Liver (tissue), 9 donors: Measurements from ENCODE around the gene SLC12A3. TPM values are rescaled to one million over a fixed set of nuclear protein-coding genes. Genes with fewer than 3 reads are reported as not detected.

Experiments
- DNase-seq: peaks from one replicate; pipeline ENCODE4 v3.0.0-alpha.2; 2017; ENCODE audit warnings: low spot score
- H3K27ac ChIP-seq, 2 donors: one replicate each; pipeline ENCODE4 v1.7.0; 2013; ENCODE audit warnings: inconsistent platforms in 2 of 2, low read length in 2 of 2, control low read depth in 1 of 2, low read depth in 1 of 2, mild to moderate bottlenecking in 1 of 2
- H3K27me3 ChIP-seq, 4 donors: one replicate each; pipeline versions ENCODE4 v1.6.1 to v1.7.0; 2013; ENCODE audit warnings: low read length in 3 of 4, inconsistent platforms in 1 of 4, mild to moderate bottlenecking in 1 of 4, moderate library complexity in 1 of 4; ENCODE audit not compliant: control insufficient read depth in 4 of 4, insufficient read depth in 4 of 4
- H3K36me3 ChIP-seq, 4 donors: one replicate each; pipeline versions ENCODE4 v1.6.1 to v1.7.0; 2013; ENCODE audit warnings: low read length in 3 of 4, mild to moderate bottlenecking in 3 of 4, low read depth in 1 of 4, moderate library complexity in 1 of 4; ENCODE audit not compliant: control insufficient read depth in 4 of 4, insufficient read depth in 3 of 4
- H3K4me1 ChIP-seq, 4 donors: one replicate each; pipeline versions ENCODE4 v1.6.1 to v1.7.0; 2013; ENCODE audit warnings: low read length in 3 of 4, mild to moderate bottlenecking in 3 of 4, moderate library complexity in 1 of 4; ENCODE audit not compliant: control insufficient read depth in 4 of 4, insufficient read depth in 4 of 4
- H3K4me3 ChIP-seq, 3 donors: one replicate each; pipeline versions ENCODE4 v1.6.1 to v1.7.0; 2013; ENCODE audit warnings: low read length in 3 of 3, control low read depth in 1 of 3, low read depth in 1 of 3, mild to moderate bottlenecking in 1 of 3
- H3K9ac ChIP-seq, 2 donors: one replicate each; pipeline ENCODE4 v1.7.0; 2013; ENCODE audit warnings: low read length in 2 of 2, mild to moderate bottlenecking in 2 of 2, moderate library complexity in 2 of 2, control low read depth in 1 of 2, low read depth in 1 of 2
- H3K9me3 ChIP-seq, 4 donors: one replicate each; pipeline versions ENCODE4 v1.6.1 to v1.7.0; 2013; ENCODE audit warnings: low read length in 3 of 4; ENCODE audit not compliant: control insufficient read depth in 4 of 4
- FOXA1 ChIP-seq: IDR thresholded peaks from 2 replicates; pipeline ENCODE4 v1.6.1; 2016; ENCODE audit warnings: antibody characterized with exemption
- FOXA2 ChIP-seq: IDR thresholded peaks from 2 replicates; pipeline ENCODE4 v1.6.1; 2016; ENCODE audit warnings: antibody characterized with exemption
- GABPA ChIP-seq, 2 donors: IDR thresholded peaks in 1 of 2; conservative IDR thresholded peaks in 1 of 2; 2 replicates each; pipeline ENCODE4 v1.6.1; 2016; ENCODE audit warnings: antibody characterized with exemption in 2 of 2, mild to moderate bottlenecking in 1 of 2, moderate library complexity in 1 of 2
- MAX ChIP-seq: IDR thresholded peaks from 2 replicates; pipeline ENCODE4 v1.6.1; 2016; ENCODE audit warnings: antibody characterized with exemption
- SP1 ChIP-seq: IDR thresholded peaks from 2 replicates; pipeline ENCODE4 v1.6.1; 2018; ENCODE audit warnings: antibody characterized with exemption, mild to moderate bottlenecking
- TAF1 ChIP-seq: conservative IDR thresholded peaks from 2 replicates; pipeline ENCODE4 v1.6.1; 2016; ENCODE audit warnings: antibody characterized with exemption, mild to moderate bottlenecking
- WGBS: extraction: QIAGEN DNeasy Blood & Tissue Kit; methylation state at CpG from one replicate; pipeline ENCODE4 v1.1.7; 2013; 5-methylcytosine and 5-hydroxymethylcytosine counted together
- polyA plus RNA-seq, 2 donors: library from polyadenylated mRNA; stranded (reverse) in 1 of 2; unstranded in 1 of 2; fragments of 200-250 nt in 1 of 2; fragments of >200 nt in 1 of 2; fragmentation: Nextera tagmentation in 1 of 2; extraction: Ambion mirVana in 1 of 2; gene quantifications; one replicate each; pipeline versions ENCODE4 v1.2.1 to v1.2.3, GENCODE V29; 2013 to 2015
- total RNA-seq, 2 donors: library from RNA; depleted of rRNA; stranded (reverse); fragments of >200 nt; gene quantifications; one replicate each; pipeline ENCODE4 v1.2.3, GENCODE V29; 2014
- TF ChIP-seq, protein P1 (sequence below): IDR thresholded peaks from 2 replicates; pipeline ENCODE4 v1.6.1; 2016; ENCODE audit warnings: antibody characterized with exemption
- TF ChIP-seq, protein P2 (sequence below): IDR thresholded peaks from 2 replicates; pipeline ENCODE4 v1.6.1; 2016; ENCODE audit warnings: antibody characterized with exemption, mild to moderate bottlenecking
- donor health status: healthy.
- donor health status: healthy.
- donor health status: healthy.
- donor health status: healthy.
- donor health status: healthy.

The SLC12A3 gene
- total and polyA plus RNA-seq, 4 donors = 0.09 TPM; not detected in 3

DNA sequence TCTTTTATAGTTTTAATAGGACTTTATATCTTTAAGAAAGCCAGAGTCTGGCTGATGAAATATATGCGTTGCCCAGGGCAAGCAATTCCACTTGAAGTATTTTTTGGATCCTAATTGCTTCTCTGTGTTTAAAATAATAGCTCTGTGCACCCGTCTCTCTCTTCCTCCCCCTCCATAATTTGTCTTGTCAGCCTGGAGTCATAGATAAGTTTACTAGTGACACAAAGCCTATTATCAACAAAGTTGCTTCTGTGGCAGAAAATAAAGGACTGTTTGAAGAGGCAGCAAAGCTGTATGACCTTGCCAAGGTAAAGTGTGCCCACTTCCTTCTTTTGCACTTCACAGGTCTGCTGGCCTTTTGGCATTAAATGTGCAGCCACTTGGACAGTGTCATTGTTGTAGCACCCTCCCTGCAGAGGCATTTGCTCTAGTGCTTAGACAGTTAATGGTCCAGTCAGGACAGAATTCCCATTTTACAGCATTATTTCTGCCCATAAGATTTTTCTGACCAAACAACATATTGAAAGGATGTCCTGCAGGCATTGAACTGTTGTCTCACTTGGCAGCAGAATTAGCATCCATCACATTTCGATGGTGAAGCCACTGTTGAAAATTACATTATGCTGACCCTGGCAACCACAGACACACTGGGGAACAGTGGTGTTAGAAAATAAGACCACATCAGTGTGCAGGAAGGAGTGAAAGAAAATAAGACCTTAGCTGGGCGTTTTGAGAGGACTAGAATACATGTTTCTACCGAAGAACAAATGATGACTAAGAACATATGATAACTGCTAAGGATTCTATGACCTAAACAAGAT is 28.4 kb upstream of the SLC12A3 start:
- Histone ChIP-seq H3K36me3 (peaks cover 9 to 25% (median 24%) of the 10 kb centered on the region in 4 donors), H3K27ac (no peak overlapping the region), H3K4me3 (no peak overlapping the region), H3K9ac (no peak overlapping the region), H3K4me1 (no peaks in the 10 kb centered on the region), H3K9me3 (no peaks in the 10 kb centered on the region), H3K27me3 (no peaks in the 10 kb centered on the region)
- WGBS = 87% methylated on average over 5 of the region's 5 CpGs
- TF ChIP-seq TAF1 (no peak), FOXA1 (no peak), GABPA (IDR thresholded peaks at IDR 0.05 in 1 of 2, conservative IDR thresholded peaks at IDR 0.05 in 1 of 2) (no peak), MAX (no peak)
- TF ChIP-seq, protein P1, sequence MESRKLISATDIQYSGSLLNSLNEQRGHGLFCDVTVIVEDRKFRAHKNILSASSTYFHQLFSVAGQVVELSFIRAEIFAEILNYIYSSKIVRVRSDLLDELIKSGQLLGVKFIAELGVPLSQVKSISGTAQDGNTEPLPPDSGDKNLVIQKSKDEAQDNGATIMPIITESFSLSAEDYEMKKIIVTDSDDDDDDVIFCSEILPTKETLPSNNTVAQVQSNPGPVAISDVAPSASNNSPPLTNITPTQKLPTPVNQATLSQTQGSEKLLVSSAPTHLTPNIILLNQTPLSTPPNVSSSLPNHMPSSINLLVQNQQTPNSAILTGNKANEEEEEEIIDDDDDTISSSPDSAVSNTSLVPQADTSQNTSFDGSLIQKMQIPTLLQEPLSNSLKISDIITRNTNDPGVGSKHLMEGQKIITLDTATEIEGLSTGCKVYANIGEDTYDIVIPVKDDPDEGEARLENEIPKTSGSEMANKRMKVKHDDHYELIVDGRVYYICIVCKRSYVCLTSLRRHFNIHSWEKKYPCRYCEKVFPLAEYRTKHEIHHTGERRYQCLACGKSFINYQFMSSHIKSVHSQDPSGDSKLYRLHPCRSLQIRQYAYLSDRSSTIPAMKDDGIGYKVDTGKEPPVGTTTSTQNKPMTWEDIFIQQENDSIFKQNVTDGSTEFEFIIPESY = no peak
- DNase-seq = no peak

DNA sequence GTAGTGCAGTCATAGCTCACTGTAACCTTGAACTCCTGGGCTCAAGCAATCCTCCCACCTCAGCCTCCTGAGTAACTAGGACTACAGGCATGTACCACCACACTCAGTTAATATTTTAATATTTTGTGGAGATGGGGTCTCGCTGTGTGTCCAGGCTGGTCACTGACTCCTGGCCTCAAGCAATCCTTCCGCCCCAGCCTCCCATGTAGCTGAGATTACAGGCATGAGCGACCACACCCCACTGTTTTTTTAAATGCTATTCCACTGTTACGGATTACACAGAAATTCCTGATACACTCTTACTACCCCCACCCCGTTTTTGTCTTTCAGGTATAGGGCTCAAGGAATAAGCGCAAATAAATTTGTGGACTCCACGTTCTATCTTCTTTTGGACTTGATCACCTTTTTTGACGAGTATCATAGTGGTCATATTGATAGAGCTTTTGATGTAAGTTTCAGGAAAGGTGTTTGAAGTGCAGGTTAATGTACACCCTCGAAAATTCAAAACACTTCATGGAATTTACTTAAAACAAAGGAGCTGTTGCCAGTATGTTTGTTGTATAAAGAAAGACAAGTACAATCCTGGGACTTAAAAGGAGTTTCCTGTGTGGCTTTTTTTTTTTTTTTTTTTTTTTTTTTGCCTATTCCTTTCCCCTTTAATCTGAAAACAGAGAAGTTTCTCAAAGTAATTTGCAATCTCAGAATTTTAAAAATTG is 26.2 kb upstream of the SLC12A3 start:
- no peak for DNase-seq
- H3K27ac ChIP-seq = no peak overlapping the region
- no peak overlapping the region for H3K4me3 ChIP-seq
- TF ChIP-seq FOXA2 (no peak), TAF1 (no peak), GABPA (IDR thresholded peaks at IDR 0.05 in 1 of 2, conservative IDR thresholded peaks at IDR 0.05 in 1 of 2) (no peak), SP1 (no peak)
- TF ChIP-seq, protein P2, sequence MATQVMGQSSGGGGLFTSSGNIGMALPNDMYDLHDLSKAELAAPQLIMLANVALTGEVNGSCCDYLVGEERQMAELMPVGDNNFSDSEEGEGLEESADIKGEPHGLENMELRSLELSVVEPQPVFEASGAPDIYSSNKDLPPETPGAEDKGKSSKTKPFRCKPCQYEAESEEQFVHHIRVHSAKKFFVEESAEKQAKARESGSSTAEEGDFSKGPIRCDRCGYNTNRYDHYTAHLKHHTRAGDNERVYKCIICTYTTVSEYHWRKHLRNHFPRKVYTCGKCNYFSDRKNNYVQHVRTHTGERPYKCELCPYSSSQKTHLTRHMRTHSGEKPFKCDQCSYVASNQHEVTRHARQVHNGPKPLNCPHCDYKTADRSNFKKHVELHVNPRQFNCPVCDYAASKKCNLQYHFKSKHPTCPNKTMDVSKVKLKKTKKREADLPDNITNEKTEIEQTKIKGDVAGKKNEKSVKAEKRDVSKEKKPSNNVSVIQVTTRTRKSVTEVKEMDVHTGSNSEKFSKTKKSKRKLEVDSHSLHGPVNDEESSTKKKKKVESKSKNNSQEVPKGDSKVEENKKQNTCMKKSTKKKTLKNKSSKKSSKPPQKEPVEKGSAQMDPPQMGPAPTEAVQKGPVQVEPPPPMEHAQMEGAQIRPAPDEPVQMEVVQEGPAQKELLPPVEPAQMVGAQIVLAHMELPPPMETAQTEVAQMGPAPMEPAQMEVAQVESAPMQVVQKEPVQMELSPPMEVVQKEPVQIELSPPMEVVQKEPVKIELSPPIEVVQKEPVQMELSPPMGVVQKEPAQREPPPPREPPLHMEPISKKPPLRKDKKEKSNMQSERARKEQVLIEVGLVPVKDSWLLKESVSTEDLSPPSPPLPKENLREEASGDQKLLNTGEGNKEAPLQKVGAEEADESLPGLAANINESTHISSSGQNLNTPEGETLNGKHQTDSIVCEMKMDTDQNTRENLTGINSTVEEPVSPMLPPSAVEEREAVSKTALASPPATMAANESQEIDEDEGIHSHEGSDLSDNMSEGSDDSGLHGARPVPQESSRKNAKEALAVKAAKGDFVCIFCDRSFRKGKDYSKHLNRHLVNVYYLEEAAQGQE = no peak
- TF ChIP-seq, protein P1 = no peak
- H3K36me3 ChIP-seq = peaks cover 8 to 28% (median 14%) of the 10 kb centered on the region in 4 donors
- no peaks in the 10 kb centered on the region for H3K27me3 ChIP-seq
- H3K9ac ChIP-seq = no peak overlapping the region
- H3K4me1 ChIP-seq = no peaks in the 10 kb centered on the region
- WGBS = 93% methylated on average over 9 of the region's 9 CpGs
- no peaks in the 10 kb centered on the region for H3K9me3 ChIP-seq
